ENCODE results near the gene NXT1.

The NXT1 gene

GRCh38 chr20:23391707-23392310, 41.2 kb downstream of the NXT1 start:
- DNase-seq (ENCODE audit: low read depth in 2 of 2): no peak

DNA sequence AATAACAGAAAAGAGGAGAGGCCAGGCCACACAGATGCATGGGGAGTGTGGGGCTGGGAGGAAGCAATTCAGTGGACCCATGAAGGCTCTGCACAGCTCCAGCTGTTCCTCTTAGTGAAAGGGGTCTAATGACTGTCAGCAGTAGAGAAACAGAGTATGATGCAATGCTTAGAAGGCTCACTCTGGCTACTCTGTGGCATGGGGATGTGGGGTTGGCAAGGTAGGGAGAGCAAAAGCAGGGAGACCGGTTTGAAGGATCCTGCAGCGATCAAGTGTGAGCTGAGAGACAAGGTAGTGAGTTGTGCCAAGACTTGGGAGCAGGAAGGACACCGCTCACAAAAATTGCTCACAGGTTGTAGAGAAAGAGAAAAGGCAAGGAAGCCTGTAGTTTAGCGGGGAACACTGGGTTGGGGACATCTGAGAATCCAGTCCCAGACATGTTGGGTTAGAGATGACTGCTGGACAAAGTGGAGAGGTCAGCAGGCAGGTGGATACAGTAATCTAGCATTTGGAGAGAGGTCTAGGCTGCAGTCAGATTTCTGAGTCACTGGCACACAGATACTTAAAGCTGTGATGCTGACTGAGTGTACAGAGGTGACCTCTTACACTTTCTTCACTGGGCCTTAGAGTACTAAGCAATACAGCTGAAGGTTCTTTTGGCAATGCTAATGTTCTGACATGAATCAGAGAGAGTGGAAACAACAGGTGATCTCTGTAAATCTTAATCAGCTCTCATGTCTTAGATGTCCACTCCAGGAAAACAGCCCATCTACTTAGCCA, 43.6 kb downstream of the NXT1 start:
- DNase-seq (ENCODE audit: low read depth in 2 of 2): no peak

DNA sequence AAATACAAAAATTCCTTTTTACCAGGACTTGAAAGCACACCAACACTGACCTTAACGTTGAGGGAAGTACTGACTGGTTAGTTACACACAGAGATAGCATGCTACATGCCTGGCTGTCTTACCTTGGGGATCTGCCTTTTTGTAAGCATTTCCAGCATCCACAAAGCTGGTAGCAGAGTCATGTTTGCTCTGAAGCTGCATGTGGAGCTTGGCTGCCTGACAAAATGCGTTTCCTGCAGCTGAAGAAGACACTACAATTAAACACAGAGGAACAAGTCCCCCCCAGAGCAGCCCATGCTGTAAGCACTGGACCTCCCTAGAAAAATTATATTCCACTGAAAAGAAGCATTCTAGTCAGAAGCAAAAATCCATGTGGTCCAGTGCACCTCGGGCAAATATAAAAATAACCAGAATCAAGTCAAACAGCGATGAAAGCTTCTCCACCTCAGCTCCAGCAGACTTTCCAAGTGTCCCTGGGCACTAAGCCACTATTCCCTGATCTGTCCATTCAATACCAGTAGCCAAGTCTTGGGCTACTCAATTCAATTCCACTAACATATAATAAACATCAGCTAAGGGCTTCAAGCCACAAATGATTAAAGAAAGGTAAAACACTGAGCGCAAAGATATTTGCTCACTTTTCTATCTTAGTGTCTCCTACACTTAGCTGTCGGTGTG, 46.5 kb downstream of the NXT1 start:
- no peak for DNase-seq (ENCODE audit: low read depth in 2 of 2)

DNA sequence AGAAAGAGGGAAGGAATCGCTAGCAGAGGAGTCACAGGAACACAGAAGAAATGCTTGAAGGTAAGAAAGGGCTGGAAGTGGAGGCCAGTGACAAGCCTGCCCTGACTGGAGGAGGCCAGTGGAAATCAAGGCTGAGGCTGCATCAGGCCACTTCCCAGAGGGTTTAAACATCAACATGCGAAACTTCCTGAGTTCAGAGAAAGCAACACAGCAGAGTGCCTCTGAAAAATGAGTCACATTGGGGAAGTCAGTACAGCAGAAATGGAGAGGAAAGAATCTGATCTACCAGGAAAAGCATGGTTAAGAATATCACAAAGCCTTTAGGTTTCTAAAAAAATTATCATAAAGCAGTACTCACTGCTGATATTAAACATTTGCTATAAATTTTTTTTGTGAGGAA, 47.4 kb downstream of the NXT1 start:
- no peak for DNase-seq (ENCODE audit: low read depth in 2 of 2)

- no peak for DNase-seq (ENCODE audit: low read depth in 2 of 2)
These were observed 49.1 kb downstream of the NXT1 start for GRCh38 chr20:23399568-23400241.

DNA sequence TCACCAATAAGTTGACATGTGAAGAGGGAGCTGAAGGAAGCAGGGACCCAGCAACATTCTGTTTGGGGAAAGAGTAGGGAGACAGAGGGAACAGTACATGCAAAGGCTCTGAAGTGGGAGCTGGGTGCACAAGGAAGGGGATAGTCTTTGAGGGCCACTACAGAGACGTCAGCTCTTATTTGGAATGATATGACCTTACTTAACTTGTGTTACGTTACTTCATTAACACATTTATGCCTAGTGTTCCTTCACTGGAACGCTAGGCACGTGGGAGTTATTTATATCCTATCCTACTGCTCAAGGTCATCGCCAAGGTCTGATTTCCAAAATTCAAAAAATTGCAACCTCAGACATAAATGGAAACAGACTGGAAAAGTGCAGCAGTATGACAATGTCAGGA, 50.5 kb downstream of the NXT1 start:
- DNase-seq (ENCODE audit: low read depth in 2 of 2): no peak

DNA sequence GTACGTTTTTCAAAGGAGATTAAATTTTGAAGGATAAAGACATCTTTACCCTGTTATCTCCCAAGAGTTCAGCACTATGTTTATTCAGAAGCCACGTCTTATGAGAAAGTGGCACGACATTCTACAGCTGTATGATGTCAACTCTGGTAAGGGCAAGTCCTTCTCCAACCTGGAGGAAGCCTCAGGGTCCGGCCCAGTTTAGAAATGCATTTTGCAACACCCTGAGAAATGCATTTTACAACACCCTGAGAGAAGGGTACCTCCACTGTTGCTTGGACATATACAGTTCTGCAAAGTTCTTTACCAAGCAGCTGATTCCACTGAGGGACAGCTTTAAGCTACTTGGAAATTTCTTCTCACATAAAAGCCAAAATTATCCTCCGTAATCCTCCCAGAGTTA, 53.2 kb downstream of the NXT1 start:
- no peak for DNase-seq (ENCODE audit: low read depth in 2 of 2)

GRCh38 chr20:23404196-23404595, 53.6 kb downstream of the NXT1 start:
- DNase-seq (ENCODE audit: low read depth in 2 of 2): no peak
